Islet of Langerhans (tissue), 1 donor: Measurements from ENCODE around the gene C1QTNF5.

ENCODE experiments used
- FAIRE-seq: peaks from one replicate; lab custom pipeline; 2011; peaks lifted over from hg19 to GRCh38; lab: Jason Lieb, UNC

The C1QTNF5 gene

GRCh38 chr11:119317592-119318239, 23.0 kb downstream of the C1QTNF5 start:
- no peak for FAIRE-seq

GRCh38 chr11:119316729-119317591, 23.7 kb downstream of the C1QTNF5 start, which contains the start of gene MCAM:
MCAM (minus strand) TSS chr11:119317130; CDS start chr11:119317101, 29 bp downstream.
- FAIRE-seq: no peak

GRCh38 chr11:119316016-119316728, 24.5 kb downstream of the C1QTNF5 start:
- no peak for FAIRE-seq

- FAIRE-seq: no peak
These were observed 25.3 kb downstream of the C1QTNF5 start for GRCh38 chr11:119315131-119316015.

GRCh38 chr11:119314726-119315125, 26.0 kb downstream of the C1QTNF5 start:
- no peak for FAIRE-seq

GRCh38 chr11:119310682-119311052, 30.0 kb downstream of the C1QTNF5 start:
- no peak for FAIRE-seq

GRCh38 chr11:119309953-119310681, 30.6 kb downstream of the C1QTNF5 start:
- no peak for FAIRE-seq

GRCh38 chr11:119309411-119309810, 31.3 kb downstream of the C1QTNF5 start:
- FAIRE-seq: no peak

- FAIRE-seq: no peak
These were observed 32.7 kb downstream of the C1QTNF5 start for GRCh38 chr11:119307974-119308373.

- FAIRE-seq: no peak
These were observed 33.5 kb downstream of the C1QTNF5 start for GRCh38 chr11:119307219-119307618.

- no peak for FAIRE-seq
These were observed 34.3 kb downstream of the C1QTNF5 start for GRCh38 chr11:119306373-119306890.

- FAIRE-seq: no peak
These were observed 34.9 kb downstream of the C1QTNF5 start for GRCh38 chr11:119305556-119306372.

GRCh38 chr11:119303227-119303718, 37.4 kb downstream of the C1QTNF5 start:
- no peak for FAIRE-seq

GRCh38 chr11:119300198-119300964, 40.3 kb downstream of the C1QTNF5 start:
- no peak for FAIRE-seq

- no peak for FAIRE-seq
These were observed 41.3 kb downstream of the C1QTNF5 start for GRCh38 chr11:119299416-119299815.

- FAIRE-seq: no peak
These were observed 42.0 kb downstream of the C1QTNF5 start for GRCh38 chr11:119298726-119299125.

- FAIRE-seq: no peak
These were observed 42.7 kb downstream of the C1QTNF5 start for GRCh38 chr11:119297938-119298337.

- no peak for FAIRE-seq
These were observed 45.5 kb downstream of the C1QTNF5 start for GRCh38 chr11:119295178-119295577.

GRCh38 chr11:119293461-119293860, 47.2 kb downstream of the C1QTNF5 start:
- FAIRE-seq: no peak
